ENCODE results near the gene SART3. TPM values are rescaled to one million over a fixed set of nuclear protein-coding genes. Genes with fewer than 3 reads are reported as not detected.
A peak's percentile ranks its signal among the peaks of the same experiment; 100 is the strongest.

The SART3 gene
- total and polyA plus RNA-seq, 2 of the 13 experiments (the other 11 are each of a cell fraction or from before 2014, with no cell fraction given) = 16.1 to 69.9 TPM

DNA sequence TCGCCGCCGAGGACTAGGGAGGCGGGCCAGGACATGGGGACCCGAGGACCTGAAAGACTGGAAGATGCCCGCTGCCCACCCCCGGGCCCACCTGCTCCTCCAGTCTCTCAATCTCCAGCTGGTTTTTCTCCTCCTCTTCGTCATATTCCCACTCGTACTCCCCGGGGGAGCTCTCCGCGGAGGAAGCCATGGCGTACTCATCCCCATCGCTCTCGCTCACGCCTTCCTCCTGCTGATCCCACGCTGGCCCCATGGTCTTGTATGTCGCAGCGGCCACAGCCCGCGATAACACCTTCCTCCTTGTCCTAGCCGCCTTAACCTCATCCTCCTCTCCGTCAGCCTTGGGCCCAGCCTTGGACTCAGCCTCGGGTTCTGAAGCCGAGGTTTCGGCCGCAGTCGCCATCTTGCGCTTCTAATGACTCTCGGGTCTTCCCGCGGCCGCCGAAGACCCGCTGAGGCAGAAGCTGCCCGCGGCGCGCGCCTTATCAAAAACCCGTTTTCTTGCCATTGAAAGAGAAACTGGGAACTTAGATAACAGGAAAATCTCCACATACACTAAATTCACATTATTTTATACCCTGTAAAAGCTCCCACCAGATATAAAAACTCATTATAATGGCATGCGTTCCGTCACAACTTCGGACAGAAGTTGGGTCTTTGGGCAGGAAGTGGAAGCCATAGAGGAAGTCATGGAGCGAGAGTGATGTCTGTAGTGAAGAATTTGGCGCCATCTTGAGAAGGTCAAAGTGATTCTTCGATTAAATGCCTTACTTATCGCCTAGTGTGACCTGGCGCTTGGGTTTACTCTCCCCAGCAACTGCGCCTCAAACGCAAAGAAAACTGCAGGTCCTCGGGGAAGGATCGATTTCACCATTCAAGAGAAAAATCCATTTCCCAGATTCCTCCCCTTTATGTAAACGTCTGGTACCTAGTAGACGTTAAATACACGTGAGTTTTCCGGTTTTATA, at the start of gene SART3 (continued):
- TF ChIP-seq, protein P1, sequence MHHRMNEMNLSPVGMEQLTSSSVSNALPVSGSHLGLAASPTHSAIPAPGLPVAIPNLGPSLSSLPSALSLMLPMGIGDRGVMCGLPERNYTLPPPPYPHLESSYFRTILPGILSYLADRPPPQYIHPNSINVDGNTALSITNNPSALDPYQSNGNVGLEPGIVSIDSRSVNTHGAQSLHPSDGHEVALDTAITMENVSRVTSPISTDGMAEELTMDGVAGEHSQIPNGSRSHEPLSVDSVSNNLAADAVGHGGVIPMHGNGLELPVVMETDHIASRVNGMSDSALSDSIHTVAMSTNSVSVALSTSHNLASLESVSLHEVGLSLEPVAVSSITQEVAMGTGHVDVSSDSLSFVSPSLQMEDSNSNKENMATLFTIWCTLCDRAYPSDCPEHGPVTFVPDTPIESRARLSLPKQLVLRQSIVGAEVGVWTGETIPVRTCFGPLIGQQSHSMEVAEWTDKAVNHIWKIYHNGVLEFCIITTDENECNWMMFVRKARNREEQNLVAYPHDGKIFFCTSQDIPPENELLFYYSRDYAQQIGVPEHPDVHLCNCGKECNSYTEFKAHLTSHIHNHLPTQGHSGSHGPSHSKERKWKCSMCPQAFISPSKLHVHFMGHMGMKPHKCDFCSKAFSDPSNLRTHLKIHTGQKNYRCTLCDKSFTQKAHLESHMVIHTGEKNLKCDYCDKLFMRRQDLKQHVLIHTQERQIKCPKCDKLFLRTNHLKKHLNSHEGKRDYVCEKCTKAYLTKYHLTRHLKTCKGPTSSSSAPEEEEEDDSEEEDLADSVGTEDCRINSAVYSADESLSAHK (CRISPR knock-in tag; IDR thresholded peaks at IDR 0.05; ENCODE audit: borderline replicate concordance) = no peak
- TF ChIP-seq ZNF564 (CRISPR knock-in tag; IDR thresholded peaks at IDR 0.05) (no peak), ZNF335 (CRISPR knock-in tag; IDR thresholded peaks at IDR 0.05) (peak; percentile 100), FOXC1 (CRISPR knock-in tag; IDR thresholded peaks at IDR 0.05; ENCODE audit: borderline replicate concordance) (0 out of 2 replicates have a peak, but pooled peaks have one; percentile 43), NFRKB (IDR thresholded peaks at IDR 0.05) (peak; percentile 86), ZNF331 (CRISPR knock-in tag; IDR thresholded peaks at IDR 0.05) (0 out of 2 replicates have a peak, but pooled peaks have one; percentile 7), NFKBIZ (CRISPR knock-in tag; IDR thresholded peaks at IDR 0.05) (0 out of 2 replicates have a peak, but pooled peaks have one; percentile 34), GATAD1 (CRISPR knock-in tag; IDR thresholded peaks at IDR 0.05) (peak; percentile 94), ZNF547 (CRISPR knock-in tag; IDR thresholded peaks at IDR 0.05) (no peak), ZFP90 (CRISPR knock-in tag; IDR thresholded peaks at IDR 0.05; ENCODE audit: borderline replicate concordance) (0 out of 2 replicates have a peak, but pooled peaks have one; percentile 39), YEATS2 (CRISPR knock-in tag; IDR thresholded peaks at IDR 0.05; ENCODE audit: borderline replicate concordance) (peak; percentile 72), HDAC1 (CRISPR knock-in tag; IDR thresholded peaks at IDR 0.05) (peak; percentile 82), KMT2B (CRISPR knock-in tag; IDR thresholded peaks at IDR 0.05) (peak; percentile 78), EP300 (IDR thresholded peaks at IDR 0.05; ENCODE audit: low read depth in 2 of 2, low read length in 2 of 2) (peak in 1 of 2 experiments; percentile 33; a peak in 1 of 4 replicates), EP300 (CRISPR knock-in tag; IDR thresholded peaks at IDR 0.05; ENCODE audit: borderline replicate concordance) (0 out of 2 replicates have a peak, but pooled peaks have one; percentile 19), WIZ (CRISPR knock-in tag; IDR thresholded peaks at IDR 0.05) (0 out of 2 replicates have a peak, but pooled peaks have one; percentile 32)
- TF ChIP-seq, protein P2, sequence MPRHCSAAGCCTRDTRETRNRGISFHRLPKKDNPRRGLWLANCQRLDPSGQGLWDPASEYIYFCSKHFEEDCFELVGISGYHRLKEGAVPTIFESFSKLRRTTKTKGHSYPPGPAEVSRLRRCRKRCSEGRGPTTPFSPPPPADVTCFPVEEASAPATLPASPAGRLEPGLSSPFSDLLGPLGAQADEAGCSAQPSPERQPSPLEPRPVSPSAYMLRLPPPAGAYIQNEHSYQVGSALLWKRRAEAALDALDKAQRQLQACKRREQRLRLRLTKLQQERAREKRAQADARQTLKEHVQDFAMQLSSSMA (CRISPR knock-in tag; IDR thresholded peaks at IDR 0.05) = peak; percentile 100
- TF ChIP-seq, protein P3, sequence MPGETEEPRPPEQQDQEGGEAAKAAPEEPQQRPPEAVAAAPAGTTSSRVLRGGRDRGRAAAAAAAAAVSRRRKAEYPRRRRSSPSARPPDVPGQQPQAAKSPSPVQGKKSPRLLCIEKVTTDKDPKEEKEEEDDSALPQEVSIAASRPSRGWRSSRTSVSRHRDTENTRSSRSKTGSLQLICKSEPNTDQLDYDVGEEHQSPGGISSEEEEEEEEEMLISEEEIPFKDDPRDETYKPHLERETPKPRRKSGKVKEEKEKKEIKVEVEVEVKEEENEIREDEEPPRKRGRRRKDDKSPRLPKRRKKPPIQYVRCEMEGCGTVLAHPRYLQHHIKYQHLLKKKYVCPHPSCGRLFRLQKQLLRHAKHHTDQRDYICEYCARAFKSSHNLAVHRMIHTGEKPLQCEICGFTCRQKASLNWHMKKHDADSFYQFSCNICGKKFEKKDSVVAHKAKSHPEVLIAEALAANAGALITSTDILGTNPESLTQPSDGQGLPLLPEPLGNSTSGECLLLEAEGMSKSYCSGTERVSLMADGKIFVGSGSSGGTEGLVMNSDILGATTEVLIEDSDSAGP (CRISPR knock-in tag; IDR thresholded peaks at IDR 0.05; ENCODE audit: borderline replicate concordance) = peak; percentile 70
- TF ChIP-seq, protein P4, sequence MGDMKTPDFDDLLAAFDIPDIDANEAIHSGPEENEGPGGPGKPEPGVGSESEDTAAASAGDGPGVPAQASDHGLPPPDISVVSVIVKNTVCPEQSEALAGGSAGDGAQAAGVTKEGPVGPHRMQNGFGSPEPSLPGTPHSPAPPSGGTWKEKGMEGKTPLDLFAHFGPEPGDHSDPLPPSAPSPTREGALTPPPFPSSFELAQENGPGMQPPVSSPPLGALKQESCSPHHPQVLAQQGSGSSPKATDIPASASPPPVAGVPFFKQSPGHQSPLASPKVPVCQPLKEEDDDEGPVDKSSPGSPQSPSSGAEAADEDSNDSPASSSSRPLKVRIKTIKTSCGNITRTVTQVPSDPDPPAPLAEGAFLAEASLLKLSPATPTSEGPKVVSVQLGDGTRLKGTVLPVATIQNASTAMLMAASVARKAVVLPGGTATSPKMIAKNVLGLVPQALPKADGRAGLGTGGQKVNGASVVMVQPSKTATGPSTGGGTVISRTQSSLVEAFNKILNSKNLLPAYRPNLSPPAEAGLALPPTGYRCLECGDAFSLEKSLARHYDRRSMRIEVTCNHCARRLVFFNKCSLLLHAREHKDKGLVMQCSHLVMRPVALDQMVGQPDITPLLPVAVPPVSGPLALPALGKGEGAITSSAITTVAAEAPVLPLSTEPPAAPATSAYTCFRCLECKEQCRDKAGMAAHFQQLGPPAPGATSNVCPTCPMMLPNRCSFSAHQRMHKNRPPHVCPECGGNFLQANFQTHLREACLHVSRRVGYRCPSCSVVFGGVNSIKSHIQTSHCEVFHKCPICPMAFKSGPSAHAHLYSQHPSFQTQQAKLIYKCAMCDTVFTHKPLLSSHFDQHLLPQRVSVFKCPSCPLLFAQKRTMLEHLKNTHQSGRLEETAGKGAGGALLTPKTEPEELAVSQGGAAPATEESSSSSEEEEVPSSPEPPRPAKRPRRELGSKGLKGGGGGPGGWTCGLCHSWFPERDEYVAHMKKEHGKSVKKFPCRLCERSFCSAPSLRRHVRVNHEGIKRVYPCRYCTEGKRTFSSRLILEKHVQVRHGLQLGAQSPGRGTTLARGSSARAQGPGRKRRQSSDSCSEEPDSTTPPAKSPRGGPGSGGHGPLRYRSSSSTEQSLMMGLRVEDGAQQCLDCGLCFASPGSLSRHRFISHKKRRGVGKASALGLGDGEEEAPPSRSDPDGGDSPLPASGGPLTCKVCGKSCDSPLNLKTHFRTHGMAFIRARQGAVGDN (CRISPR knock-in tag; IDR thresholded peaks at IDR 0.05) = peak; percentile 73

Data from HepG2 (cell line).